Measurements from ENCODE around the gene C4orf50.

DNA sequence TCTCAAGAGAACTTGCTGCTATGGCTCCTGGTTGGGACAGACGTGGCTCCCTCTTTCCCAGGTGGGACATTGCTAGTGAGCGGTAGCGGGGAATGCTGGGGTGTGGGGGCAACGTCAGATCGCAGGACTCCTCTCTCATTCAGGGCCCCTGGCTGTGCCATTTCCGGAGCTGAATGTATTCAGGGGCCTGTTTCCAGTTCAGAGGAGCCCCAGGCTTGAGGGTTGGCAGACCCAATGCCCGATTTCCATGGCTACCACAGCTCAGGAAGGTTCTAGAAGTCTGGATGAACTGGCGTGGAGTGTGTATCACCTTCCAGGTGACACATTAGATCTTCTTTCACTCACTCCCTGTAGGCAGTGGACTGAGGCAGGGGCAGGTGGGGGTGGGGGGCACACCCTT, 99.2 kb downstream of the C4orf50 start:
- TF ChIP-seq, protein P1, sequence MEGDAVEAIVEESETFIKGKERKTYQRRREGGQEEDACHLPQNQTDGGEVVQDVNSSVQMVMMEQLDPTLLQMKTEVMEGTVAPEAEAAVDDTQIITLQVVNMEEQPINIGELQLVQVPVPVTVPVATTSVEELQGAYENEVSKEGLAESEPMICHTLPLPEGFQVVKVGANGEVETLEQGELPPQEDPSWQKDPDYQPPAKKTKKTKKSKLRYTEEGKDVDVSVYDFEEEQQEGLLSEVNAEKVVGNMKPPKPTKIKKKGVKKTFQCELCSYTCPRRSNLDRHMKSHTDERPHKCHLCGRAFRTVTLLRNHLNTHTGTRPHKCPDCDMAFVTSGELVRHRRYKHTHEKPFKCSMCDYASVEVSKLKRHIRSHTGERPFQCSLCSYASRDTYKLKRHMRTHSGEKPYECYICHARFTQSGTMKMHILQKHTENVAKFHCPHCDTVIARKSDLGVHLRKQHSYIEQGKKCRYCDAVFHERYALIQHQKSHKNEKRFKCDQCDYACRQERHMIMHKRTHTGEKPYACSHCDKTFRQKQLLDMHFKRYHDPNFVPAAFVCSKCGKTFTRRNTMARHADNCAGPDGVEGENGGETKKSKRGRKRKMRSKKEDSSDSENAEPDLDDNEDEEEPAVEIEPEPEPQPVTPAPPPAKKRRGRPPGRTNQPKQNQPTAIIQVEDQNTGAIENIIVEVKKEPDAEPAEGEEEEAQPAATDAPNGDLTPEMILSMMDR (conservative IDR thresholded peaks at IDR 0.05) = no peak
- TF ChIP-seq EZH2 (IDR thresholded peaks at IDR 0.05; ENCODE audit: low read depth) = no peak

All from PC-9 (cell line).